ENCODE results near the gene SMIM33. TPM values are rescaled to one million over a fixed set of nuclear protein-coding genes. Genes with fewer than 3 reads are reported as not detected.

Gene SMIM33
- total and polyA plus RNA-seq, 10 of the 15 experiments (the other 5 are each of a cell fraction or from before 2014, with no cell fraction given): 0.03 to 0.25 (median 0.07) TPM; not detected in 4

GRCh38 chr5:139453683-139454567 is 16.9 kb upstream of the SMIM33 start (continued):
- no peak for TF ChIP-seq TBL1XR1 (IDR thresholded peaks at IDR 0.05; ENCODE audit: low read depth, low read length)
- peak; percentile 36 to 97 for TF ChIP-seq EGR1 (IDR thresholded peaks at IDR 0.05; ENCODE audit: borderline replicate concordance in 1 of 2, low read depth in 2 of 2, low read length in 2 of 2)
- peak; percentile 5; the same call in 1 of the 2 replicates for TF ChIP-seq FOXK2 (IDR thresholded peaks at IDR 0.05)
- peak; percentile 90 to 94 for TF ChIP-seq IKZF2 (IDR thresholded peaks at IDR 0.05)
- TF ChIP-seq POU2F2 (IDR thresholded peaks at IDR 0.05; ENCODE audit: borderline replicate concordance, low read depth, low read length): peak; percentile 20; the same call in 1 of the 3 replicates
- TF ChIP-seq ZBTB11 (CRISPR knock-in tag; IDR thresholded peaks at IDR 0.05): no peak
- no peak for TF ChIP-seq CUX1 (IDR thresholded peaks at IDR 0.05; ENCODE audit: insufficient replicate concordance, low read depth, low read length)
- TF ChIP-seq MYC (IDR thresholded peaks at IDR 0.05; ENCODE audit: insufficient read depth, insufficient read length, insufficient replicate concordance, low read length, severe bottlenecking): no peak
- no peak for TF ChIP-seq SUPT20H (IDR thresholded peaks at IDR 0.05; ENCODE audit: borderline replicate concordance, control insufficient read depth, low read depth, low read length)
- TF ChIP-seq ZNF217 (IDR thresholded peaks at IDR 0.05): peak; percentile 91
- TF ChIP-seq SPI1 (IDR thresholded peaks at IDR 0.05; ENCODE audit: borderline replicate concordance, insufficient read depth, low read depth, low read length): peak; percentile 39; the same call in 1 of the 2 replicates
- no peak for TF ChIP-seq SREBF2 (IDR thresholded peaks at IDR 0.05; ENCODE audit: low read length)
- no peak for TF ChIP-seq BRCA1 (IDR thresholded peaks at IDR 0.05; ENCODE audit: low read depth, low read length)
- TF ChIP-seq RELB (IDR thresholded peaks at IDR 0.05; ENCODE audit: low read depth): peak; percentile 80
- TF ChIP-seq RAD51 (IDR thresholded peaks at IDR 0.05): no peak
- TF ChIP-seq EZH2 (IDR thresholded peaks at IDR 0.05; ENCODE audit: borderline replicate concordance, control insufficient read depth, low read depth, low read length): no peak
- TF ChIP-seq SMARCA5 (IDR thresholded peaks at IDR 0.05): peak; percentile 55; the same call in 1 of the 2 replicates
- peak; percentile 59; the same call in 1 of the 2 replicates for TF ChIP-seq IRF4 (IDR thresholded peaks at IDR 0.05; ENCODE audit: low read depth, low read length)
- no peak for TF ChIP-seq MYB (IDR thresholded peaks at IDR 0.05; ENCODE audit: borderline replicate concordance, low read depth, low read length)

Measured in GM12878 (cell line).